Testis (tissue), 2 donors: Measurements from ENCODE around the gene RHOB.

Source experiments
- CTCF ChIP-seq, 3 experiments: fragments of 450-650 bp in 2 of 3; fragments of 200-600 bp in 1 of 3; sonication (generic) in 1 of 3; IDR thresholded peaks; one replicate each; pipeline ENCODE4 v1.5.1; 2016 to 2019; ENCODE audit warnings: antibody characterized with exemption in 3 of 3, mild to moderate bottlenecking in 2 of 3, moderate library complexity in 1 of 3
- POLR2A ChIP-seq: fragments of 450-650 bp; IDR thresholded peaks from one replicate; pipeline ENCODE4 v1.6.1; 2017; ENCODE audit warnings: antibody characterized with exemption, mild to moderate bottlenecking, moderate library complexity

GRCh38 chr2:20455076-20455587 is 8.3 kb downstream of the RHOB start:
- TF ChIP-seq CTCF (IDR thresholded peaks at IDR 0.05): no peak
- TF ChIP-seq POLR2A: no peak
